GM19023 (cell line): ENCODE measurements around the gene CIBAR2.

Source experiments
- ATAC-seq: cut with Tn5 transposase; IDR thresholded peaks from one replicate; pipeline ENCODE4 v1.9.1; 2021; ENCODE audit warnings: mild to moderate bottlenecking, moderate library complexity; ENCODE audit not compliant: unreplicated experiment

Gene CIBAR2

GRCh38 chr16:85144026-85144915 is 32.0 kb upstream of the CIBAR2 start:
- no peak for ATAC-seq

- no peak for ATAC-seq
Observed at GRCh38 chr16:85142771-85143211, 30.5 kb upstream of the CIBAR2 start.

GRCh38 chr16:85142129-85142513 is 29.8 kb upstream of the CIBAR2 start:
- ATAC-seq = no peak

- ATAC-seq = no peak
Observed at GRCh38 chr16:85141491-85142128, 29.3 kb upstream of the CIBAR2 start.

- ATAC-seq = no peak
Observed at GRCh38 chr16:85140455-85141012, 28.3 kb upstream of the CIBAR2 start.

DNA sequence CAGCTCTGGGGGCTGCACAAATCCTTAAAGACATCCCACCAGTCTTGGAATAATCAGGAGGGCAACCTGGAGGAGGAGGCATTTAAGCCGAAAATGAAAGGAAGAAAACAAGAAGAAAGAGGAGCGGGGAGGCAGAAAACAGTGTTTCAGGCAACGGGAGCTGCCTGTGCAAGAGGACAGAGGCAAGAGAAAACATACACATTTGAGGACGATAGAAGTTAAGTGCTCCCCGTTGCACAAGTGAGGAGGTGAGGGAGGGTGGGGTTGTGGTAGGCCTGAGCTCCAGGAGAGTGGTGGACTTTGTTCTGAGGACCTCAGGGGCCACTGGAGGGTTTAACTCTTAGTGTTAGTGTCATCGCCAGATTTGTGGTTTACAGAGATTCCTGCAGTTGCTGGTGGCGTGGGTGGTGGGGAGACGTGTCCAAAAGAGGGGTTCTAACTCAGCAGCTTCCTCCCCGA is 27.6 kb upstream of the CIBAR2 start:
- no peak for ATAC-seq

GRCh38 chr16:85138825-85139627 is 26.8 kb upstream of the CIBAR2 start:
- ATAC-seq = no peak

DNA sequence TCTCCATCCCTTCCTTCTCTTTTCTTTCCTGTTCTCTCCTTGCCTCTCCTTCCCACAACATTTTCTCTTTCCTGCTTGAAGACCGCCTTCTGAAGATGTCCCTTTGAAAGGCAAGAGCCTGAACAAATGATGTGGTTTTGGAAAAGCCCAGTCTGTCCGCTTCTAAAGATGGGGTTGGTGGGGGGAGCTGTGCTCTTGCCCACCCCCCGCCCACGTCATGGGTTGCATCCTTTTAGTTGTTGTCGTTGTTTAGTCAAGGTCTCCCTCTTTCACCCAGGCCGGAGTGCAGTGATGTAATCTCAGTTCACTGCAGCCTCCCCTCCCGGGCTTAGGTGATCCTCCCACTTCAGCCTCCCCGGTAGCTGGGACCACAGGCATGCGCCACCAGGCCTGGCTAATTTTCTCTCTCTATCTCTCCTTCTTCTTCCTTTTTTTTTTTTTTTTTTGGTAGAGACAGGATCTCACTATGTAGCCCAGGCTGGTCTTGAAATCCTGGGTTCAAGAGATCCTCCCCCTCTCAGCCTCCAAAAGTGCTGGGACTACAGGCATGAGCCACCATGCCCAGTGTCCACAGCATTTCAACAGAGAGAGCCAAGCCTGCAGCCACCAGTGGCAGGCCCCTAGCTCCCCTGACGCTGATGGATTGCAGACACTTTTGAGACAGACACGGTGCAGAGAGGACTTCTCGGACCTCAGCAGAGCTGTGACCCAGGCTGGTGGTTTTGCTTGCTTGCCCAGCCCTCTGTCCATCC is 26.0 kb upstream of the CIBAR2 start:
- no peak for ATAC-seq

GRCh38 chr16:85137323-85138072 is 25.2 kb upstream of the CIBAR2 start:
- ATAC-seq = no peak

DNA sequence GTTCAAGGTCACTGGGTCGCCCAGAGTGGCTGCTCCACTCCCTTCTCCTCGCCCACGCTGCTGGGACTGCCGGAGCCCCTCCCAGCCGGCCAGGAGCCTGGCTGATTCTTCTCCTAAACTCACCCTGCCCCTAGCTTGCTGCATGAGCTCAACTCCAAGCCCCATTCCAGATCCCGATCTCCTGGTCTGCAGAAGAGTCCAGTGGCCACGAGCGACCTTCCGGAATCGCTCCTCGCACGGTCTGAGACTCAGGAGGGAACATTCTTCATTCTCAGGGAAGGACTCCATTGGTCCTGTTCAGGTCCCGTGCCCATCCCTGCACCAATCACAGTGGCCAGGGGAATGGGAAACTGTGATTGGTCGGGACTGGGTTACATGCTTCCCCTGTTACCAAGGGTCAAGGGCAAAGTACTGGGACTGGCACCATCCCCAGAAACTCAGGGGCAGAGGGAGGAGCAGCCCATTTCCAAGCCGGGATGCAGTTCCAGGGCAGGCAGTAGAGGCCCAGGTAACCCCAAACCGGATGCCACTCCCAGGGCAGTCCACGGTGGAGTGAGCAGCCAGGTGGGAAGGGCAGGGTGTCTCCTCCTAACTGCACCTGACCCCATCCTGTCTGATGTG is 24.5 kb upstream of the CIBAR2 start:
- ATAC-seq = no peak

DNA sequence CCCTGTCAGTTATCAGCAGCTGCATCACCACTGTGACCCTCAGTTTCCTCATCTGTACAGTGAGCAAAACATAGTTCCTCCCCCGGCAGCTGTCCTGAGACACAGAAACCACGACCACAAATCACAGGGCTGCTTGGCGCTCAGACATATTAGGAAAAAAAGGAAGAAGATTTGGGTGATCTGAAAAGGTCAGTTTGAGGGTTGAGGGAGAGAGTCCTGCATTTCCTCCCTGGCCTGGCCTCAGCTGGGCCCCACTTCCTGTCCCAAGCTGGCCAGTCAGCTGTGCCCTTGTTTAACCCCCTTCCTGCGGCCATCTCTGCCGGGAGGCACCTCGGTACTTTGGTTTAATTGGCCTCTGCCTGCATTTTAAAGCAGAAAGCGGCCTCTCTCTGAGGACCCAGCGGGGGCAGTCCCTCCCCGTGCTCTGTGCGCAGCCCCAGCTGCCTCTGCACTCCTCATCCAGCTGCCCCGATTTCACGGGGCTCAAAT is 24.0 kb upstream of the CIBAR2 start:
- no peak for ATAC-seq

GRCh38 chr16:85134789-85135142 is 22.5 kb upstream of the CIBAR2 start:
- no peak for ATAC-seq

DNA sequence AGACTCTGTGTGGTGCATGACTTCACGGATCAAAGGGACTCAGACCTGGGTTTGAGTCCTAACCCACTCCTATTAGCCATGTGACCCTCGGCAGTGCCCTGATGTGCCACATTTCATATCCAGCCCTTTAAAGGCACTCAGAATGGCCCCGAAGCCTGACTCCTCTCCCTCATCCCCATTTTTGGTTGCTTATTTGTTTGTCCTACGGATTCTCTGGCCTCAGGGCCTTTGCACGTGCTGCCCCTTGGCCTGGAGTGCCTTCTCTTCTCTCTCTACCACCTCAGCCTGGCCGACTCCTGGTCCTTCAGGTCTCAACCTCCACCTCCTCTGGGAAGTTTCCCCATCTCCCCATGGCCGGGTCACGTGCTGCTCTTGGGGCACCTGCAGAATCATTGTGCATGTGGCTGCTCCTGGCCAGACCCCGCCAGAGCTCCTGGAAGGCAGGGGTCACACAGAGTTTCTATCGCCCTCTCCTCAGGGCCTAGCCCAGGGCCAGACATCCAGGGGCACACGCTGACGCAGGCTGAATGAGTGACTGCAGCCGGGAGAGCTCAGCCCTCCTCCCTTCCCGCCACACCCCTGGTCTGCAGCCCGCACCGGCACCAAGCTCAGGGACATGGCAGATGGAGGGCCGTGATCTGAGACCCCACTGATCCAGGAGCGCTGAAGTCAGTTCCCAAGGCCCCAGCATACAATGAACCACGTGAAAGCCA is 22.0 kb upstream of the CIBAR2 start:
- no peak for ATAC-seq

- no peak for ATAC-seq
Observed at GRCh38 chr16:85133290-85133599, 21.0 kb upstream of the CIBAR2 start.

DNA sequence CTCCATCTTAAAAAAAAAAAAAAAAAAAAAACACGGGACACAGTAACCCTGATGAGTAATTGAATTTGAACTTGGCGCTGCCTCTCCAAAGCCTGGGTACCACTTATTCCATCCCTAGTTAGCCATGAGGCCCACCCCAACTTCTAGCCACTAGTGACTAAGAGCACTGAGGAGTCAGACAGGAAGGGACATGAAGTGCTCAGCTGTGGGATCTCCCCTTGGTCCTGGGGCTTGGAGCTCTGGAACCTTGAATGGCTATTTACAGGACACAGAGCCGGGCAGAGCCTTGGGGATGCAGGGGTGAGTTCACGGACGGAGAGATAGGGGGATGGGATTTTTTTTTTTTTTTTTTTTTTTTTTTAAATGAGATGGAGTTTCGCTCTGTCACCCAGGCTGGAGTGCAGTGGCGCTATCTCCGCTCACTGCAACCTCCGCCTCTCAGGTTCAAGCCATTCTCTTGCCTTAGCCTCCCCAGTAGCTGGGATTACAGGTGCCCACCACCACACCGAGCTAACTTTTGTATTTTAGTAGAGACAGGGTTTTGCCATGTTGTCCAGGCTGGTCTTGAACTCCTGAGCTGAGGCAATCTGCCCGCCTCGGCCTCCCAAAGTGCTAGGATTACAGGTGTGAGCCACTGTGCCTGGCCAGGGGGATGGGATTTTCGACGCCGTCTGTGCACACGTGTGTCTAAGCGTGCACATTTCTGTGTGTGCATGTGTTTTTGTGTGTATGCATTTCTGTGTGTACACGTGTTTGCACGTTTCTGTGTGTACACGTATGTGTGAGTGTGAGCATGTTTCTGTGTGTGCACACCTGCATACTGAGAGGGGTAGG is 20.4 kb upstream of the CIBAR2 start:
- ATAC-seq = no peak

DNA sequence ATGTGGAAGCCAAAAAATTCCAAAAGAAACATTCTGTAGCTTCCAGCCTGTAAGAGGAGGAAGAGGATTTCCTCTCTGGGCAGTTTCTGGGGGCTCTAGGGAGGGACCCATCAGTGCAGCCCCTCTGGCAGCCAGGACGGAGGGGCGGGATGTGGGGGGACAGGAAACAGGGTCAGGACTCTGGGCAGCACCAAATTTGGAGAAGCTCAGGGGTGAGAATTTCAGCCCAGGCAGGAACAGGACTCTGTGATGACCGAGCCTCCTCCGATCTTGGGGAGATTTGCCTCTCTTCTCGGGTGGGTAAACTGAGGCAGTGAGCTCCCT is 18.4 kb upstream of the CIBAR2 start:
- no peak for ATAC-seq

GRCh38 chr16:85129876-85130704 is 17.8 kb upstream of the CIBAR2 start:
- ATAC-seq = no peak
